ENCODE measurements around the gene SMIM44.
A peak's percentile ranks its signal among the peaks of the same experiment; 100 is the strongest.

SMIM44 gene

DNA sequence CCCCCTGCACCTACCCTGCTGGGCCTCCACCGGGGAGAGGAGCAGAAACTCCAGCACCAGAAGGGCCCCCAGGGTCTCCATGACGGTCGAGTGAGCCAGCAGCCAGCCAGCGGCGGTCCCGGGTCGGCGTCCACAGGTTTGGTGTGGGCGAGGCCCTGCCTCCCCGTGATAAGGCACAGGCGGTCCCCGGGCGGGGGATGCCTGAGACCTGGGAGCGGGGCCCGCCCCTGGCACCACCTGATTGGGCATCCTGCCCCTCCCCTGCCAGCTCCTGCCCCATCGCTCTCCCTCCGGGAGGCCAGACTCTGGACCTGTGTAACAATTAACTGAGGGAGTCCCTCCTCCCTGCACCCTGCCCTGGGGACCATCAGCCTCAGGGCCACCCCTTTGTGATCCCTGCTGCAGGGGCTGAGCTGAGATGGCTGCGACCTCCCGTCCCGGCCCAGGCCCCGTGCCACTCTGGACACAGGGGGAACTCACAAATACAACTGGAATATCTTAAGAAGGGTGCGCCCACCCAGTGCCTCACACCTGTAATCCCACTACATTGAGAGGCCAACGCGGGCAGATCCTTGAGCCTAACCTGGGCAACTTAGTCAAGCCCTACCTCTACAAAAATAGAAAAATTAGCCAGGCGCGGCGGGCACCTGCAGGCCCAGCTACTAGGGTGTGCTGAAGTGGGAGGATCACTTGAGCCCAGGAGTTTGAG lies 2.7 kb downstream of the SMIM44 start, which contains the start of gene SMIM24:
TSS of gene SMIM24 (minus strand) at position 143 of the 709 bp plus-strand sequence. CDS start at position 81, 62 bp downstream.
- peaks cover 15 to 22% of the 10 kb centered on the region in 2 donors for H3K27me3 Mint-ChIP-seq

GRCh38 chr19:3479834-3480215 lies 3.4 kb downstream of the SMIM44 start:
- peaks cover 17 to 24% of the 10 kb centered on the region in 2 donors for H3K4me1 Mint-ChIP-seq
- no peak overlapping the region for H3K4me3 Mint-ChIP-seq
- no peak overlapping the region for H3K27ac Mint-ChIP-seq
- peaks cover 2 to 4% of the 10 kb centered on the region in 2 donors for H3K9me3 Mint-ChIP-seq
- H3K36me3 Mint-ChIP-seq, result no peaks in the 10 kb centered on the region
- H3K27me3 Mint-ChIP-seq, result peaks cover 15 to 22% of the 10 kb centered on the region in 2 donors
- no peak for DNase-seq
- ATAC-seq (replicated peaks), result peak in 1 of 2 donors; percentile 43

More for the DNA sequence above, 2.7 kb downstream of the SMIM44 start, which contains the start of gene SMIM24:
- no peaks in the 10 kb centered on the region for H3K36me3 Mint-ChIP-seq
- H3K4me3 Mint-ChIP-seq, result peak within 1 kb of the TSS; percentile 31 to 40
- ATAC-seq (replicated peaks), result no peak
- peaks cover 2 to 4% of the 10 kb centered on the region in 2 donors for H3K9me3 Mint-ChIP-seq
- H3K27ac Mint-ChIP-seq, result no peak within 1 kb of the TSS
- H3K4me1 Mint-ChIP-seq, result peaks cover 17 to 24% of the 10 kb centered on the region in 2 donors
- no peak for DNase-seq

DNA sequence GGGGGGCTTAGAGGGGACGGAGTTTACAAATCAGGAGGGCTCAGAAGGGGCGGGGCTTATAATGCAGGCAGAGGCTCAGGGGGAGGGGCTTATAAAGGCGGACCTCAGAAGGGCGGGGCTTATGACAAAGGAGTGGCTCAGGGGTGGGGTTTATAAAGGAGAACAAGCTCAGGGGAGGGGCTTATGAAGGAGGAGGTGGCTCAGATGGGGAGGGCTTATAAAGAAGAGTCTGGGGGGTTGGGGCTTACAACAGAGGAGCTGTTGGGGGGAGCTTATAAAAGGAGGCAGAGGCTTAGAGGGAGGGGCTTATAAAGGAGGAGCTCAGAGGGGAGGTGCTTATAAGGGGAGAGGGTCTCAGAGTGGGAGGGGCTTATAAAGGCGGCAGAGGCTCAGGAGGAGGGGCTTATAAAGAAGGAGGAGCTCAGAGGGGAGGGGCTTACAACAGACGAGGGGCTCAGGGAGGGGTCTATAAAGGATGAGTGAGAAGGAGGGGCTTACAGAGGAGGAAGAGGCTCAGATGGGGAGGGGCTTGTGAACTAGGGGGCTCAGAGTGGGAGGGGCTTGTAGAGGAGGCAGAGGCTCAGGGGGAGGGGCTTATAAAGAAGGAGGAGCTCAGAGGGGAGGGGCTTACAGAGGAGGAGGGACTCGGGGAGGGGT lies 3.9 kb downstream of the SMIM44 start:
- Mint-ChIP-seq H3K27me3 (peaks cover 15 to 22% of the 10 kb centered on the region in 2 donors), H3K9me3 (peaks cover 2 to 4% of the 10 kb centered on the region in 2 donors), H3K36me3 (no peaks in the 10 kb centered on the region), H3K27ac (no peak overlapping the region), H3K4me1 (peaks cover 17 to 24% of the 10 kb centered on the region in 2 donors), H3K4me3 (peak overlapping the region in 1 of 2 donors; percentile 62)
- ATAC-seq (replicated peaks) (peak; percentile 67 to 74), DNase-seq (peak; percentile 35)

- no peak overlapping the region for H3K27ac Mint-ChIP-seq
- DNase-seq (no peak), ATAC-seq (replicated peaks) (peak in 1 of 2 donors; percentile 19)
- peak overlapping the region; percentile 62 to 65 for H3K4me3 Mint-ChIP-seq
- peaks cover 2 to 4% of the 10 kb centered on the region in 2 donors for H3K9me3 Mint-ChIP-seq
- peaks cover 17 to 24% of the 10 kb centered on the region in 2 donors for H3K4me1 Mint-ChIP-seq
- peaks cover 15 to 25% of the 10 kb centered on the region in 2 donors for H3K27me3 Mint-ChIP-seq
- H3K36me3 Mint-ChIP-seq, result no peaks in the 10 kb centered on the region
Measured at GRCh38 chr19:3478409-3479176, 4.6 kb downstream of the SMIM44 start.

DNA sequence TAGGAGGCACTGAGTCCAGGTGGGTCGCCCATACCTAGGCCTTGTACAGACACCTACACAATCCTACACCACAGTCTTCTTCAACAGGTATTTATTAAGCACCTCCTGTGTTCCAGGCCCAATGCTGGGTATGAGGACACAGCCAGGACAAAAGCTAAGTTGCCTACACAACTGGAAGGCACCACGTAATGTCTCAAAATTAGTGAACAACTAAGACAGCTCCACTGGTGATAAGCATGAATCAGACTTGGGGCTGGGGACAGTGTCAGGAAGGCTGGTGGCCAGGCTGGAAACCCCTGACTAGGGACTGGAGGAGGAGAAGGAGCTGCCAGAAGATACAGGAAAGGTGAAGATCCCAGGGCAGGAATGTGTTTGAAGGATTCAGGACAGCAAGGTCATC lies 5.3 kb downstream of the SMIM44 start:
- Mint-ChIP-seq H3K36me3 (no peaks in the 10 kb centered on the region), H3K27ac (peak overlapping the region; percentile 72), H3K4me1 (peaks cover 17 to 24% of the 10 kb centered on the region in 2 donors), H3K9me3 (peaks cover 2 to 4% of the 10 kb centered on the region in 2 donors), H3K27me3 (peaks cover 15 to 25% of the 10 kb centered on the region in 2 donors), H3K4me3 (peak overlapping the region in 1 of 2 donors; percentile 21)
- ATAC-seq (replicated peaks) (peak in 1 of 2 donors; percentile 19), DNase-seq (no peak)

DNA sequence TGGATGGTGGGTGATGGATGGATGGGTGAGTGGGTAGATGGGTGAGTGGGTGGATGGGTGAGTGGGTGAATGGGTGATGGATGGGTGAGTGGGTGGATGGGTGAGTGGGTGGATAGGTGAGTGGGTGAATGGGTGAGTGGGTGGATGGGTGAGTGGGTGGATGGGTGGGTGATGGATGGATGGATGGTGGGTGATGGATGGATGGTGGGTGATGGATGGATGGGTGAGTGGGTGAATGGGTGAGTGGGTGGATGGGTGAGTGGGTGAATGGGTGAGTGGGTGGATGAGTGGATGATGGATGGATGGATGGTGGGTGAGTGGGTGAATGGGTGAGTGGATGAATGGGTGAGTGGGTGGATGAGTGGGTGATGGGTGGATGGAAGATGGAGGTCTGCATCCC lies 5.7 kb downstream of the SMIM44 start:
- H3K36me3 Mint-ChIP-seq, result no peaks in the 10 kb centered on the region
- H3K27me3 Mint-ChIP-seq, result peaks cover 15 to 25% of the 10 kb centered on the region in 2 donors
- ATAC-seq (replicated peaks) (no peak), DNase-seq (no peak)
- no peak overlapping the region for H3K4me3 Mint-ChIP-seq
- peaks cover 2 to 4% of the 10 kb centered on the region in 2 donors for H3K9me3 Mint-ChIP-seq
- H3K27ac Mint-ChIP-seq, result no peak overlapping the region
- H3K4me1 Mint-ChIP-seq, result peaks cover 17 to 24% of the 10 kb centered on the region in 2 donors

GRCh38 chr19:3476830-3477229 lies 6.4 kb downstream of the SMIM44 start:
- Mint-ChIP-seq H3K9me3 (peaks cover 2 to 4% of the 10 kb centered on the region in 2 donors), H3K27me3 (peaks cover 15 to 25% of the 10 kb centered on the region in 2 donors), H3K4me1 (peaks cover 17 to 24% of the 10 kb centered on the region in 2 donors), H3K36me3 (no peaks in the 10 kb centered on the region), H3K4me3 (no peak overlapping the region), H3K27ac (no peak overlapping the region)
- ATAC-seq (replicated peaks) (no peak), DNase-seq (no peak)

DNA sequence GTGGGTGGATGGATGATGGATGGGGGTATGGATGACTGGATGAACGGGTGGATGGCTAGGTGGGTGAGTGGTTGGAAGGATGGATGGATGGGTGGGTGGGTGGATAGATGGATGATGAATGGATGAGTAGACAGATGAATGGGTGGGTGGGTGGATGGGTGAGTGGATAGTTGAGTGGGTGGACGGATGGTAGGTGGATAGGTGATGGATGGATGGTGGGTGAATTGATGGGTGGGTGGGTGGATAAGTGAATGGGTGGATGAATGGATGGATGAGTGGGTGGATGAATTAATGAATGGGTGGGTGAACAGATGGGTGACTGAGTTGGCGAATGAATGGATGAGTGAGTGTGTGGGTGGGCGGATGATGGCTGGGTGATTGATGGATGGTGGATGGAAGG lies 7.8 kb downstream of the SMIM44 start:
- no peak overlapping the region for H3K4me3 Mint-ChIP-seq
- H3K27me3 Mint-ChIP-seq, result peaks cover 19 to 22% of the 10 kb centered on the region in 2 donors
- DNase-seq, result no peak
- H3K36me3 Mint-ChIP-seq, result no peaks in the 10 kb centered on the region
- peaks cover 13 to 19% of the 10 kb centered on the region in 2 donors for H3K4me1 Mint-ChIP-seq
- peaks cover 2 to 4% of the 10 kb centered on the region in 2 donors for H3K9me3 Mint-ChIP-seq
- no peak for ATAC-seq (replicated peaks)
- H3K27ac Mint-ChIP-seq, result no peak overlapping the region

GRCh38 chr19:3474614-3475013 lies 8.6 kb downstream of the SMIM44 start:
- Mint-ChIP-seq H3K4me3 (no peak overlapping the region), H3K27ac (no peak overlapping the region), H3K4me1 (peaks cover 12 to 18% of the 10 kb centered on the region in 2 donors), H3K9me3 (peaks cover 2 to 4% of the 10 kb centered on the region in 2 donors), H3K36me3 (no peaks in the 10 kb centered on the region), H3K27me3 (peaks cover 22 to 26% of the 10 kb centered on the region in 2 donors)
- DNase-seq (no peak), ATAC-seq (replicated peaks) (no peak)

- DNase-seq (no peak), ATAC-seq (replicated peaks) (no peak)
- Mint-ChIP-seq H3K36me3 (no peaks in the 10 kb centered on the region), H3K27ac (no peak overlapping the region), H3K4me1 (peaks cover 12 to 13% of the 10 kb centered on the region in 2 donors), H3K27me3 (peaks cover 21 to 22% of the 10 kb centered on the region in 2 donors), H3K4me3 (no peak overlapping the region), H3K9me3 (no peaks in the 10 kb centered on the region)
Measured at GRCh38 chr19:3474010-3474409, 9.2 kb downstream of the SMIM44 start.

DNA sequence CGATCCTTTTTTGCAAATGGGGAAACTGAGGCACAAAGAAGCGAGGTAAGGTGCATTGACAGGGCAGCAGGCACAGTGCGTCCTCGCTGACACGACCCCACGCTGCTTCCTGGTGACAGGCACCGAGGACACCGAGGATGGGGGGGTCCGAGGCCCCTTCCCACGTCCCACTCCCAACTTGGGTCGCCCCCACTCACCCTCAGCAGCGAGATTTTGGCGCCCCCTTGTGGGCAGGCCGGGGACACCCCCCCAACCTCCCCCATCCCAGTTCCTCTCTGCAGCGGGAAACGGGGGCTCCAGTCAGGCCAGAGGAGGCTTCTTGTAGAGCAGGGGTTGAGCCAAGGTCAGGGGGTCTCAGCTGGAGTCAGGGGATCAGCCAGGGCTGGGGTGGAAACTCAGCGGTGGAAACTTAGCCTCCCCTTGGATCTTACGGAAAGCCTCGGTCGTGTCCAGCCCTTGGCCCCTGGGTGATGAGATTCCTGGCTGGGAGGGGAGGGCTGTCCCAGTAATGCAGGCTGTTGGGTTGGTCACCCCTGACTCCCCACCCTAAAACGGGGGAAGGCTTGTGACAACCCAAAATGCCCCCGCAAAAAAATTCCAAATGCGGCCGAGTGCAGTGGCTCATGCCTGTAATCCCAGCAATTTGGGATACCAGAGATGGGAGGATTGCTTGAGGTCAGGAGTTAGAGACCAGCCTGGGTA lies 11.1 kb downstream of the SMIM44 start:
- Mint-ChIP-seq H3K4me3 (no peak overlapping the region), H3K9me3 (peaks cover 0 to 4% of the 10 kb centered on the region in 2 donors), H3K36me3 (peaks cover 5 to 6% of the 10 kb centered on the region in 2 donors), H3K27me3 (peaks cover 8 to 11% of the 10 kb centered on the region in 2 donors), H3K27ac (no peak overlapping the region), H3K4me1 (peaks cover 0 to 3% of the 10 kb centered on the region in 2 donors)
- no peak for DNase-seq
- ATAC-seq (replicated peaks), result peak in 1 of 2 donors; percentile 24

- peaks cover 0 to 3% of the 10 kb centered on the region in 2 donors for H3K4me1 Mint-ChIP-seq
- peaks cover 0 to 4% of the 10 kb centered on the region in 2 donors for H3K9me3 Mint-ChIP-seq
- no peak overlapping the region for H3K27ac Mint-ChIP-seq
- peaks cover 3 to 11% of the 10 kb centered on the region in 2 donors for H3K27me3 Mint-ChIP-seq
- DNase-seq (no peak), ATAC-seq (replicated peaks) (no peak)
- peaks cover 5 to 15% of the 10 kb centered on the region in 2 donors for H3K36me3 Mint-ChIP-seq
- no peak overlapping the region for H3K4me3 Mint-ChIP-seq
Measured at GRCh38 chr19:3470500-3471128, 12.6 kb downstream of the SMIM44 start.
